NOMO-1 treated with dmso at 0.1 percent for 144 hours (cell line): ENCODE measurements around the gene SLC1A1.
"Not testable (repeated sequence)": the region's sequence is repeated elsewhere in the genome, so short reads cannot be mapped to it uniquely, and the experiment has no call there.

Experiments used
- DNase-seq: peaks from one replicate; lab custom pipeline; 2025; ENCODE audit not compliant: unreplicated experiment; lab: John Stamatoyannopoulos, UW

The SLC1A1 gene

GRCh38 chr9:4504250-4504649, 14.0 kb downstream of the SLC1A1 start:
- no peak for DNase-seq

GRCh38 chr9:4506490-4506889, 16.2 kb downstream of the SLC1A1 start:
- DNase-seq = no peak

- DNase-seq = no peak
Measured at GRCh38 chr9:4507306-4508130, 17.2 kb downstream of the SLC1A1 start.

- no peak for DNase-seq
Measured at GRCh38 chr9:4508246-4508906, 18.1 kb downstream of the SLC1A1 start.

- no peak for DNase-seq
Measured at GRCh38 chr9:4508907-4509589, 18.8 kb downstream of the SLC1A1 start.

GRCh38 chr9:4509590-4509984, 19.3 kb downstream of the SLC1A1 start:
- DNase-seq = no peak

GRCh38 chr9:4510546-4511322, 20.5 kb downstream of the SLC1A1 start:
- DNase-seq = no peak

GRCh38 chr9:4514252-4515128, 24.2 kb downstream of the SLC1A1 start:
- DNase-seq = no peak

GRCh38 chr9:4515958-4516375, 25.7 kb downstream of the SLC1A1 start:
- peak; percentile 2 for DNase-seq

- no peak for DNase-seq
Measured at GRCh38 chr9:4517274-4517673, 27.0 kb downstream of the SLC1A1 start.

- DNase-seq = no peak
Measured at GRCh38 chr9:4519604-4520003, 29.3 kb downstream of the SLC1A1 start.

GRCh38 chr9:4520055-4520454, 29.8 kb downstream of the SLC1A1 start:
- no peak for DNase-seq

GRCh38 chr9:4530375-4530774, 40.1 kb downstream of the SLC1A1 start:
- DNase-seq = no peak

GRCh38 chr9:4530831-4531230, 40.6 kb downstream of the SLC1A1 start:
- DNase-seq = not testable (repeated sequence)

GRCh38 chr9:4531355-4531754, 41.1 kb downstream of the SLC1A1 start:
- not testable (repeated sequence) for DNase-seq

- DNase-seq = not testable (repeated sequence)
Measured at GRCh38 chr9:4533881-4534280, 43.6 kb downstream of the SLC1A1 start.

GRCh38 chr9:4536196-4536595, 45.9 kb downstream of the SLC1A1 start:
- not testable (repeated sequence) for DNase-seq

- DNase-seq = no peak
Measured at GRCh38 chr9:4537581-4537980, 47.3 kb downstream of the SLC1A1 start.

GRCh38 chr9:4538107-4538506, 47.8 kb downstream of the SLC1A1 start:
- DNase-seq = no peak

GRCh38 chr9:4538621-4539020, 48.4 kb downstream of the SLC1A1 start:
- DNase-seq = no peak
